HCEC 1CT (cell line): ENCODE data around the gene STPG3.

ENCODE experiments used
- DNase-seq: peaks from one replicate; pipeline ENCODE4 v3.0.0-alpha.2; 2017

Gene STPG3

GRCh38 chr9:137267933-137268355 is 16.9 kb downstream of the STPG3 start:
- DNase-seq, result no peak

GRCh38 chr9:137268538-137269201 is 17.6 kb downstream of the STPG3 start:
- no peak for DNase-seq

- peak; percentile 27 for DNase-seq
Measured at GRCh38 chr9:137269231-137269772, 18.2 kb downstream of the STPG3 start.

GRCh38 chr9:137270929-137271695 is 20.0 kb downstream of the STPG3 start:
- no peak for DNase-seq

GRCh38 chr9:137271696-137272076 is 20.6 kb downstream of the STPG3 start:
- no peak for DNase-seq

GRCh38 chr9:137272241-137273094 is 21.4 kb downstream of the STPG3 start:
- DNase-seq, result no peak

- DNase-seq, result no peak
Measured at GRCh38 chr9:137273095-137273490, 22.0 kb downstream of the STPG3 start.

- no peak for DNase-seq
Measured at GRCh38 chr9:137273611-137274320, 22.7 kb downstream of the STPG3 start.

- no peak for DNase-seq
Measured at GRCh38 chr9:137275203-137275587, 24.1 kb downstream of the STPG3 start.

- no peak for DNase-seq
Measured at GRCh38 chr9:137275588-137276472, 24.7 kb downstream of the STPG3 start.

- peak; percentile 67 for DNase-seq
Measured at GRCh38 chr9:137276473-137277328, 25.6 kb downstream of the STPG3 start.

GRCh38 chr9:137277329-137278041 is 26.4 kb downstream of the STPG3 start, which contains the start of gene TOR4A:
Gene TOR4A (plus strand): TSS chr9:137277726. CDS start chr9:137278690, 964 bp downstream.
- DNase-seq, result peak; percentile 92

- no peak for DNase-seq
Measured at GRCh38 chr9:137278061-137278701, 27.1 kb downstream of the STPG3 start.

- no peak for DNase-seq
Measured at GRCh38 chr9:137278721-137279711, 27.9 kb downstream of the STPG3 start.

- DNase-seq, result no peak
Measured at GRCh38 chr9:137279741-137280473, 28.8 kb downstream of the STPG3 start.

GRCh38 chr9:137280474-137281344 is 29.6 kb downstream of the STPG3 start:
- DNase-seq, result no peak
